A549 (cell line): ENCODE measurements around the gene KCNG2. TPM values are rescaled to one million over a fixed set of nuclear protein-coding genes. Genes with fewer than 3 reads are reported as not detected.

Experiments used
- ATAC-seq, 2 experiments: fragments of 200-7000 bp in 1 of 2; fragments of >200 bp in 1 of 2; cut with Nextera tagmentation in 1 of 2; cut with Tn5 transposase in 1 of 2; 3 replicates each; pipeline versions ENCODE4 v1.8.0 to v1.9.1; 2018 to 2020; ENCODE audit warnings: mild to moderate bottlenecking in 1 of 2, moderate library complexity in 1 of 2
- CTCF ChIA-PET: fragments of 300-600 bp; sonication (Branson Sonifier 250); formaldehyde crosslinking; extraction: SDS; loops from one replicate; lab custom pipeline; 2021; ENCODE audit warnings: antibody characterized with exemption, inconsistent platforms; lab: Yijun Ruan, JAX
- POLR2A ChIA-PET: fragments of 350-600 bp; formaldehyde crosslinking; extraction: SDS; loops from one replicate; lab custom pipeline; 2021; ENCODE audit warnings: antibody characterized with exemption, inconsistent platforms; lab: Yijun Ruan, JAX
- DNase-seq, 2 experiments: peaks; one replicate each; pipeline versions ENCODE4 v3.0.0 to v3.0.0-alpha.2; 2011 to 2016; ENCODE audit warnings: low read depth in 1 of 2, low spot score in 1 of 2
- FAIRE-seq: peaks from 2 replicates; lab custom pipeline; 2011; peaks lifted over from hg19 to GRCh38; lab: Jason Lieb, UNC
- H3K27ac ChIP-seq, 2 experiments: fragments of >200 bp; sonication (Bioruptor Twin); formaldehyde crosslinking; 3 replicates each; pipeline ENCODE4 v1.5.1; 2016 to 2017
- H3K4me1 ChIP-seq: fragments of >200 bp; sonication (Bioruptor Twin); formaldehyde crosslinking; 3 replicates; pipeline ENCODE4 v1.6.1; 2016
- H3K4me2 ChIP-seq: fragments of >200 bp; sonication (Bioruptor Twin); formaldehyde crosslinking; 3 replicates; pipeline ENCODE4 v1.6.1; 2016
- H3K4me3 ChIP-seq: fragments of >200 bp; sonication (Bioruptor Twin); formaldehyde crosslinking; 3 replicates; pipeline ENCODE4 v1.5.1; 2016
- H3K9me3 ChIP-seq: fragments of >200 bp; sonication (Bioruptor Twin); formaldehyde crosslinking; 3 replicates; pipeline ENCODE4 v1.6.1; 2016
- CBX2 ChIP-seq: fragments of 200-600 bp; sonication (generic); IDR thresholded peaks from 2 replicates; pipeline ENCODE4 v1.6.1; 2016; ENCODE audit warnings: low read depth, mild to moderate bottlenecking, borderline replicate concordance
- CBX8 ChIP-seq: fragments of 200-600 bp; sonication (generic); IDR thresholded peaks from 2 replicates; pipeline ENCODE4 v1.6.1; 2016
- CHD2 ChIP-seq: fragments of 150-350 bp; IDR thresholded peaks from 2 replicates; pipeline ENCODE4 v1.6.1; 2014; ENCODE audit warnings: low read length; ENCODE audit not compliant: partially characterized antibody
- EHF ChIP-seq: fragments of 250-450 bp; sonication (Bioruptor Pico); IDR thresholded peaks from 2 replicates; pipeline ENCODE4 v1.5.0; 2020; ENCODE audit warnings: mild to moderate bottlenecking
- ESRRA ChIP-seq: fragments of 150-350 bp; IDR thresholded peaks from 2 replicates; pipeline ENCODE4 v1.6.1; 2014; ENCODE audit warnings: mild to moderate bottlenecking, low read length, borderline replicate concordance
- FOSB ChIP-seq: fragments of 250-450 bp; sonication (Bioruptor Pico); IDR thresholded peaks from 2 replicates; pipeline ENCODE4 v1.5.0; 2020; ENCODE audit warnings: mild to moderate bottlenecking, moderate library complexity
- FOXS1 ChIP-seq: fragments of 250-450 bp; sonication (Bioruptor Pico); IDR thresholded peaks from 2 replicates; pipeline ENCODE4 v1.5.0; 2020; ENCODE audit warnings: mild to moderate bottlenecking, moderate library complexity
- HDAC2 ChIP-seq: fragments of 200-600 bp; sonication (generic); IDR thresholded peaks from 2 replicates; pipeline ENCODE4 v1.6.1; 2016
- HOXA7 ChIP-seq: fragments of 250-450 bp; sonication (Bioruptor Pico); IDR thresholded peaks from 2 replicates; pipeline ENCODE4 v1.5.0; 2020; ENCODE audit warnings: mild to moderate bottlenecking, moderate library complexity
- HOXB5 ChIP-seq: fragments of 250-450 bp; sonication (Bioruptor Pico); IDR thresholded peaks from 2 replicates; pipeline ENCODE4 v1.5.0; 2020; ENCODE audit warnings: mild to moderate bottlenecking, moderate library complexity
- JUN ChIP-seq, 2 experiments: fragments of >200 bp; sonication (Bioruptor Twin); formaldehyde crosslinking; IDR thresholded peaks; 2 replicates in 1 of 2; 3 replicates in 1 of 2; pipeline ENCODE4 v1.6.1; 2016 to 2017
- JUNB ChIP-seq: fragments of >200 bp; sonication (Bioruptor Twin); formaldehyde crosslinking; IDR thresholded peaks from 2 replicates; pipeline ENCODE4 v1.6.1; 2016
- KDM1A ChIP-seq: fragments of 200-600 bp; sonication (generic); IDR thresholded peaks from 2 replicates; pipeline ENCODE4 v1.6.1; 2016; ENCODE audit warnings: low read depth, mild to moderate bottlenecking
- MAFK ChIP-seq: fragments of 450-650 bp; IDR thresholded peaks from 2 replicates; pipeline ENCODE4 v1.6.1; 2014; ENCODE audit not compliant: partially characterized antibody
- MAZ ChIP-seq: fragments of 150-350 bp; IDR thresholded peaks from 2 replicates; pipeline ENCODE4 v1.6.1; 2014; ENCODE audit warnings: antibody characterized with exemption, low read depth, low read length, borderline replicate concordance
- NFE2L2 ChIP-seq: fragments of 150-350 bp; conservative IDR thresholded peaks from 2 replicates; pipeline ENCODE4 v1.6.1; 2014; ENCODE audit warnings: low read length
- NPAS2 ChIP-seq: fragments of 250-450 bp; sonication (Bioruptor Pico); IDR thresholded peaks from 2 replicates; pipeline ENCODE4 v1.8.0; 2022; ENCODE audit warnings: mild to moderate bottlenecking, moderate library complexity, borderline replicate concordance
- POLR2AphosphoS2 ChIP-seq: conservative IDR thresholded peaks from 2 replicates; pipeline ENCODE4 v1.6.1; 2012; ENCODE audit warnings: low read length, improper control_type of control experiment, inconsistent platforms
- RAD21 ChIP-seq, 2 experiments: fragments of >200 bp in 1 of 2; sonication (Bioruptor Twin) in 1 of 2; formaldehyde crosslinking in 1 of 2; IDR thresholded peaks in 1 of 2; conservative IDR thresholded peaks in 1 of 2; 2 replicates in 1 of 2; 3 replicates in 1 of 2; pipeline ENCODE4 v1.6.1; 2012 to 2018; ENCODE audit warnings: inconsistent platforms in 1 of 2
- RARB ChIP-seq: fragments of 250-450 bp; sonication (Bioruptor Pico); IDR thresholded peaks from 2 replicates; pipeline ENCODE4 v1.8.0; 2021; ENCODE audit warnings: mild to moderate bottlenecking, moderate library complexity
- SMC3 ChIP-seq: fragments of >200 bp; sonication (Bioruptor Twin); formaldehyde crosslinking; IDR thresholded peaks from 3 replicates; pipeline ENCODE4 v1.6.1; 2018; ENCODE audit warnings: inconsistent platforms
- SREBF2 ChIP-seq: fragments of 450-650 bp; IDR thresholded peaks from 2 replicates; pipeline ENCODE4 v1.6.1; 2014; ENCODE audit warnings: mild to moderate bottlenecking, moderate library complexity
- TFCP2L1 ChIP-seq: fragments of 250-450 bp; sonication (Bioruptor Pico); IDR thresholded peaks from 2 replicates; pipeline ENCODE4 v1.5.0; 2021; ENCODE audit warnings: mild to moderate bottlenecking
- TP53 ChIP-seq: fragments of 250-450 bp; sonication (Bioruptor Pico); IDR thresholded peaks from 2 replicates; pipeline ENCODE4 v1.5.0; 2021; ENCODE audit warnings: mild to moderate bottlenecking, moderate library complexity
- ZNF302 ChIP-seq: fragments of 250-450 bp; sonication (Bioruptor Pico); IDR thresholded peaks from 2 replicates; pipeline ENCODE4 v1.9.0; 2021; ENCODE audit warnings: inconsistent platforms, mild to moderate bottlenecking, moderate library complexity
- ZSCAN20 ChIP-seq: fragments of 250-450 bp; sonication (Bioruptor Pico); IDR thresholded peaks from 2 replicates; pipeline ENCODE4 v1.8.0; 2022; ENCODE audit warnings: mild to moderate bottlenecking, moderate library complexity
- WGBS: methylation state at CpG from one replicate; pipeline ENCODE4 v1.1.6; 2017; ENCODE audit errors: missing lambda C conversion rate; 5-methylcytosine and 5-hydroxymethylcytosine counted together
- polyA plus RNA-seq, 4 experiments: library from polyadenylated mRNA; depleted of rRNA in 3 of 4; stranded (reverse); fragments of >200 nt; fragmentation: RNase III in 1 of 4; extraction: RNeasy Plus Mini Kit Qiagen cat#74134 plus additional on column Dnase treatment in 1 of 4; gene quantifications; 2 replicates in 3 of 4; 3 replicates in 1 of 4; pipeline ENCODE4 v1.2.3, GENCODE V29; 2011 to 2017
- TF ChIP-seq, protein P1 (sequence below): fragments of 250-450 bp; sonication (Bioruptor Pico); IDR thresholded peaks from 2 replicates; pipeline ENCODE4 v1.5.0; 2020; ENCODE audit warnings: low read depth, mild to moderate bottlenecking, moderate library complexity
- TF ChIP-seq, protein P2 (sequence below): IDR thresholded peaks from 2 replicates; pipeline ENCODE4 v1.6.1; 2012; ENCODE audit warnings: low read depth, borderline replicate concordance
- TF ChIP-seq, protein P3 (sequence below): fragments of >200 bp; sonication (Bioruptor Twin); formaldehyde crosslinking; IDR thresholded peaks from 2 replicates; pipeline ENCODE4 v1.6.1; 2016
- TF ChIP-seq, protein P4 (sequence below): fragments of 200-600 bp; sonication (generic); IDR thresholded peaks from 2 replicates; pipeline ENCODE4 v1.6.1; 2016; ENCODE audit warnings: antibody characterized with exemption, mild to moderate bottlenecking, moderate library complexity

Gene KCNG2
- polyA plus RNA-seq, 2 of the 4 experiments (the other 2 are of a cell fraction): not detected

DNA sequence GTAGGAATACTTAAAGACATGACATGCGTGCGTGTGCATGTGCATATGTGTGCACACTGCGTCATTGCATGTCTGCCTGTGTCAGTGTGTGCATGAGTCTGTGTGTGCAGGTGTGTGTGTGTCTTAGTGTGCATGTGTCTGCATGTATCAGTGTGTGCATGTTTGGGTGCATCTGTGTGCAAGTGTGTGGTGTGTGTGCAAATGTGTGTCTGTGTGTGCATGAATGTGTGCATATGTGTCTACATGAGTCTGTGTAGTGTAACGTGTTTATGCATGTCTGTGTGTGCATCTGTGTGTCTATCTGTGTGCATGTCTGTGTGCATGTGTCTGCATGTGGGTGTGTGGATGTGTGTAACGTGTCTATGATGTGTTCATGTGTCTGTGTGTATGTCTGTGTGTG is 30.5 kb downstream of the KCNG2 start:
- POLR2A ChIA-PET: no interaction called here
- no peak for FAIRE-seq

DNA sequence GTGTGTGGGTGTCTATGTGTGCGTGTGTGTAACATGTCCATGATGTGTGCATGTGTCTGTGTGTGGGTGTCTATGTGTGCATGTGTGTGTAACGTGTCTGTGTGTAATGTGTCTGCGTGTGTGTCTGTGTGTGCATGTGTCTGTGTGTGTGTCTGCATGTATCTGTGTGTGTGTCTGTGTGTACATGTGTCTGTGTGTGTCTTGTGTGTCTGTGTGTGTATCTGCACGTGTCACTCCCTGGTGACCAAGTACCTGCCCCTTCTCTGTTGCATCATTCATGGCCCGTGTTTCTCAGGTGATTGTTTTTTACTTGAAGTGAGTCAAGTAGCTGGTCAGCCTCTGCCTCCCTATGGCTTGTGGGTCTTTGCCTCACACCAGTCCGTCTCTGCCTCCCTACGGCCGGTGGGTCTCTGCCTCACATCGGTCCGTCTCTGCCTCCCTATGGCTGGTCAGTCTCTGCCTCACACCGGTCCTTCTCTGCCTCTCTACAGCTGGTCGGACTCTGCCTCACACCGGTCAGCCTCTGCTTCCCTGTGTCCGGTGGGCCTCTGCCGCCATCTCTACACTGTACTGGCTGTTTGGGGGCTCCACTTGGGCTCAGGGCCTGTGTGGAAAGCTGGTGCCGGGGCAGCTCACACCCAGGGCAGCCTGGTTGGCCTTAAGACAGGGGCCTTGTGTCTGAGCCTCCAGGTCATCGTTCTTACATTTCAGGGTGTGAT is 31.6 kb downstream of the KCNG2 start:
- POLR2A ChIA-PET: no interaction called here
- 77% methylated on average over 16 of the region's 17 CpGs for WGBS
- Histone ChIP-seq H3K4me2 (no peak overlapping the region), H3K4me3 (no peak overlapping the region), H3K9me3 (no peaks in the 10 kb centered on the region), H3K4me1 (no peaks in the 10 kb centered on the region), H3K27ac (no peak overlapping the region)
- DNase-seq (no peak), ATAC-seq (no peak), FAIRE-seq (no peak)
- TF ChIP-seq TP53 (CRISPR knock-in tag) (no peak), ZNF302 (CRISPR knock-in tag) (no peak), CBX8 (no peak), FOXS1 (no peak), SMC3 (no peak), ESRRA (no peak), HOXB5 (no peak), CHD2 (no peak), JUN (IDR thresholded peaks at IDR 0.05) (no peak), SREBF2 (no peak), HOXA7 (CRISPR knock-in tag) (no peak), FOSB (no peak), TFCP2L1 (CRISPR knock-in tag) (no peak), ZSCAN20 (CRISPR knock-in tag) (no peak)
- TF ChIP-seq, protein P1, sequence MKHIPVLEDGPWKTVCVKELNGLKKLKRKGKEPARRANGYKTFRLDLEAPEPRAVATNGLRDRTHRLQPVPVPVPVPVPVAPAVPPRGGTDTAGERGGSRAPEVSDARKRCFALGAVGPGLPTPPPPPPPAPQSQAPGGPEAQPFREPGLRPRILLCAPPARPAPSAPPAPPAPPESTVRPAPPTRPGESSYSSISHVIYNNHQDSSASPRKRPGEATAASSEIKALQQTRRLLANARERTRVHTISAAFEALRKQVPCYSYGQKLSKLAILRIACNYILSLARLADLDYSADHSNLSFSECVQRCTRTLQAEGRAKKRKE (CRISPR knock-in tag): no peak
- TF ChIP-seq, protein P2, sequence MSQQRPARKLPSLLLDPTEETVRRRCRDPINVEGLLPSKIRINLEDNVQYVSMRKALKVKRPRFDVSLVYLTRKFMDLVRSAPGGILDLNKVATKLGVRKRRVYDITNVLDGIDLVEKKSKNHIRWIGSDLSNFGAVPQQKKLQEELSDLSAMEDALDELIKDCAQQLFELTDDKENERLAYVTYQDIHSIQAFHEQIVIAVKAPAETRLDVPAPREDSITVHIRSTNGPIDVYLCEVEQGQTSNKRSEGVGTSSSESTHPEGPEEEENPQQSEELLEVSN: no peak
- TF ChIP-seq, protein P3, sequence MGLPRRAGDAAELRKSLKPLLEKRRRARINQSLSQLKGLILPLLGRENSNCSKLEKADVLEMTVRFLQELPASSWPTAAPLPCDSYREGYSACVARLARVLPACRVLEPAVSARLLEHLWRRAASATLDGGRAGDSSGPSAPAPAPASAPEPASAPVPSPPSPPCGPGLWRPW: no peak
- CTCF ChIA-PET: no interaction called here

More for the DNA sequence above, 30.5 kb downstream of the KCNG2 start:
- Histone ChIP-seq H3K27ac (no peak overlapping the region), H3K4me3 (no peak overlapping the region), H3K4me1 (no peaks in the 10 kb centered on the region), H3K9me3 (no peaks in the 10 kb centered on the region)
- DNase-seq: no peak
- CTCF ChIA-PET: no interaction called here
- no peak for ATAC-seq
- WGBS: 62% methylated on average over 5 of the region's 5 CpGs
- TF ChIP-seq JUNB: no peak
- TF ChIP-seq KDM1A: no peak
- no peak for TF ChIP-seq CBX2
- TF ChIP-seq CHD2: no peak
- no peak for TF ChIP-seq POLR2AphosphoS2
- no peak for TF ChIP-seq MAZ
- no peak for TF ChIP-seq HOXA7 (CRISPR knock-in tag)
- TF ChIP-seq, protein P4, sequence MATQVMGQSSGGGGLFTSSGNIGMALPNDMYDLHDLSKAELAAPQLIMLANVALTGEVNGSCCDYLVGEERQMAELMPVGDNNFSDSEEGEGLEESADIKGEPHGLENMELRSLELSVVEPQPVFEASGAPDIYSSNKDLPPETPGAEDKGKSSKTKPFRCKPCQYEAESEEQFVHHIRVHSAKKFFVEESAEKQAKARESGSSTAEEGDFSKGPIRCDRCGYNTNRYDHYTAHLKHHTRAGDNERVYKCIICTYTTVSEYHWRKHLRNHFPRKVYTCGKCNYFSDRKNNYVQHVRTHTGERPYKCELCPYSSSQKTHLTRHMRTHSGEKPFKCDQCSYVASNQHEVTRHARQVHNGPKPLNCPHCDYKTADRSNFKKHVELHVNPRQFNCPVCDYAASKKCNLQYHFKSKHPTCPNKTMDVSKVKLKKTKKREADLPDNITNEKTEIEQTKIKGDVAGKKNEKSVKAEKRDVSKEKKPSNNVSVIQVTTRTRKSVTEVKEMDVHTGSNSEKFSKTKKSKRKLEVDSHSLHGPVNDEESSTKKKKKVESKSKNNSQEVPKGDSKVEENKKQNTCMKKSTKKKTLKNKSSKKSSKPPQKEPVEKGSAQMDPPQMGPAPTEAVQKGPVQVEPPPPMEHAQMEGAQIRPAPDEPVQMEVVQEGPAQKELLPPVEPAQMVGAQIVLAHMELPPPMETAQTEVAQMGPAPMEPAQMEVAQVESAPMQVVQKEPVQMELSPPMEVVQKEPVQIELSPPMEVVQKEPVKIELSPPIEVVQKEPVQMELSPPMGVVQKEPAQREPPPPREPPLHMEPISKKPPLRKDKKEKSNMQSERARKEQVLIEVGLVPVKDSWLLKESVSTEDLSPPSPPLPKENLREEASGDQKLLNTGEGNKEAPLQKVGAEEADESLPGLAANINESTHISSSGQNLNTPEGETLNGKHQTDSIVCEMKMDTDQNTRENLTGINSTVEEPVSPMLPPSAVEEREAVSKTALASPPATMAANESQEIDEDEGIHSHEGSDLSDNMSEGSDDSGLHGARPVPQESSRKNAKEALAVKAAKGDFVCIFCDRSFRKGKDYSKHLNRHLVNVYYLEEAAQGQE: no peak
- TF ChIP-seq RAD21 (conservative IDR thresholded peaks at IDR 0.05 in 1 of 2, IDR thresholded peaks at IDR 0.05 in 1 of 2): no peak
- no peak for TF ChIP-seq TP53 (CRISPR knock-in tag)
- TF ChIP-seq NPAS2: no peak
- TF ChIP-seq EHF (CRISPR knock-in tag): no peak
- no peak for TF ChIP-seq HDAC2
- no peak for TF ChIP-seq TFCP2L1 (CRISPR knock-in tag)
- TF ChIP-seq MAFK: no peak
- no peak for TF ChIP-seq NFE2L2
- TF ChIP-seq ESRRA: no peak
- no peak for TF ChIP-seq RARB (CRISPR knock-in tag)
- TF ChIP-seq CBX8: no peak
- TF ChIP-seq, protein P2: no peak
- TF ChIP-seq, all 56 proteins: peak for 0
- H3K4me2 ChIP-seq: no peak overlapping the region
